Upper lobe of left lung (tissue), 6 donors: ENCODE results near the gene PLEKHO1. TPM values are rescaled to one million over a fixed set of nuclear protein-coding genes. Genes with fewer than 3 reads are reported as not detected.

Experiments used
- ATAC-seq, 2 donors: fragments of 200-7000 bp; cut with Tn5 transposase; one replicate each; pipeline ENCODE4 v1.9.1; 2022; ENCODE audit warnings: mild to moderate bottlenecking in 2 of 2, moderate library complexity in 2 of 2; ENCODE audit not compliant: low FRiP score in 2 of 2
- DNase-seq, 2 donors: peaks; one replicate each; pipeline ENCODE4 v3.0.0-alpha.2; 2019 to 2020
- H3K27ac ChIP-seq, 4 donors: fragments of 200-600 bp; sonication (generic); one replicate each; pipeline ENCODE4 v1.5.1; 2016 to 2019
- H3K27me3 ChIP-seq, 4 donors: fragments of 200-600 bp; sonication (generic); one replicate each; pipeline ENCODE4 v1.5.1; 2017 to 2019
- H3K36me3 ChIP-seq, 4 donors: fragments of 200-600 bp; sonication (generic); one replicate each; pipeline ENCODE4 v1.5.1; 2016 to 2019
- H3K4me1 ChIP-seq, 4 donors: fragments of 200-600 bp; sonication (generic); one replicate each; pipeline ENCODE4 v1.5.1; 2018 to 2019
- H3K4me3 ChIP-seq, 4 donors: fragments of 200-600 bp; sonication (generic); one replicate each; pipeline ENCODE4 v1.5.1; 2017 to 2019; ENCODE audit warnings: mild to moderate bottlenecking in 2 of 4, moderate library complexity in 1 of 4
- H3K9me3 ChIP-seq, 4 donors: fragments of 200-600 bp; sonication (generic); one replicate each; pipeline ENCODE4 v1.5.1; 2018 to 2019
- EP300 ChIP-seq, 4 donors: sonication (generic); formaldehyde crosslinking; IDR thresholded peaks; one replicate each; pipeline ENCODE4 v1.5.1; 2017; ENCODE audit warnings: antibody characterized with exemption in 4 of 4, control low read depth in 2 of 4
- POLR2A ChIP-seq, 4 donors: fragments of 450-650 bp; IDR thresholded peaks; one replicate each; pipeline ENCODE4 v1.5.1; 2016 to 2017; ENCODE audit warnings: antibody characterized with exemption in 4 of 4, mild to moderate bottlenecking in 2 of 4
- POLR2AphosphoS5 ChIP-seq, 2 donors: sonication (generic); formaldehyde crosslinking; IDR thresholded peaks; one replicate each; pipeline ENCODE4 v1.5.1; 2017; ENCODE audit warnings: antibody characterized with exemption in 2 of 2
- WGBS, 2 donors: methylation state at CpG; one replicate each; pipeline ENCODE4 v1.1.5; 2017 to 2018; 5-methylcytosine and 5-hydroxymethylcytosine counted together
- total RNA-seq, 6 donors: library from RNA; depleted of rRNA in 4 of 6; stranded (reverse); fragments of >200 nt in 4 of 6; gene quantifications; one replicate each; pipeline versions ENCODE4 v1.1.0 to v1.2.1, GENCODE V29; 2016 to 2021
- TF ChIP-seq, protein P1 (sequence below), 6 experiments: fragments of 450-650 bp in 4 of 6; fragments of 200-600 bp in 2 of 6; sonication (generic) in 2 of 6; IDR thresholded peaks; one replicate each; pipeline ENCODE4 v1.5.1; 2016 to 2019; ENCODE audit warnings: antibody characterized with exemption in 6 of 6
- donor health status: DM: no; HTN: no; CAD: no; lungs with moderate emphysema.
- donor health status: DM: no; HTN: yes; CAD: no; lungs with severe emphysema.

PLEKHO1 gene
- total RNA-seq, 6 donors from 2014 or later, result 27.8 to 111 (median 61.9) TPM

GRCh38 chr1:150176593-150176992 lies 26.9 kb downstream of the PLEKHO1 start:
- ATAC-seq, result peak in 1 of 2 donors; percentile 56
- H3K9me3 ChIP-seq, result no peaks in the 10 kb centered on the region
- H3K36me3 ChIP-seq, result no peaks in the 10 kb centered on the region
- H3K27ac ChIP-seq, result no peak overlapping the region
- 43 to 70% methylated on average over 3 of the region's 3 CpGs for WGBS, 2 donors
- H3K4me3 ChIP-seq, result no peak overlapping the region
- H3K27me3 ChIP-seq, result no peaks in the 10 kb centered on the region
- TF ChIP-seq POLR2AphosphoS5 (IDR thresholded peaks at IDR 0.05) (no peak), EP300 (IDR thresholded peaks at IDR 0.05) (no peak), POLR2A (IDR thresholded peaks at IDR 0.05) (no peak)
- TF ChIP-seq, protein P1, sequence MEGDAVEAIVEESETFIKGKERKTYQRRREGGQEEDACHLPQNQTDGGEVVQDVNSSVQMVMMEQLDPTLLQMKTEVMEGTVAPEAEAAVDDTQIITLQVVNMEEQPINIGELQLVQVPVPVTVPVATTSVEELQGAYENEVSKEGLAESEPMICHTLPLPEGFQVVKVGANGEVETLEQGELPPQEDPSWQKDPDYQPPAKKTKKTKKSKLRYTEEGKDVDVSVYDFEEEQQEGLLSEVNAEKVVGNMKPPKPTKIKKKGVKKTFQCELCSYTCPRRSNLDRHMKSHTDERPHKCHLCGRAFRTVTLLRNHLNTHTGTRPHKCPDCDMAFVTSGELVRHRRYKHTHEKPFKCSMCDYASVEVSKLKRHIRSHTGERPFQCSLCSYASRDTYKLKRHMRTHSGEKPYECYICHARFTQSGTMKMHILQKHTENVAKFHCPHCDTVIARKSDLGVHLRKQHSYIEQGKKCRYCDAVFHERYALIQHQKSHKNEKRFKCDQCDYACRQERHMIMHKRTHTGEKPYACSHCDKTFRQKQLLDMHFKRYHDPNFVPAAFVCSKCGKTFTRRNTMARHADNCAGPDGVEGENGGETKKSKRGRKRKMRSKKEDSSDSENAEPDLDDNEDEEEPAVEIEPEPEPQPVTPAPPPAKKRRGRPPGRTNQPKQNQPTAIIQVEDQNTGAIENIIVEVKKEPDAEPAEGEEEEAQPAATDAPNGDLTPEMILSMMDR (IDR thresholded peaks at IDR 0.05), result no peak
- DNase-seq, result no peak
- no peaks in the 10 kb centered on the region for H3K4me1 ChIP-seq

- H3K27me3 ChIP-seq, result no peaks in the 10 kb centered on the region
- ATAC-seq, result peak in 1 of 2 donors; percentile 48
- no peaks in the 10 kb centered on the region for H3K4me1 ChIP-seq
- H3K9me3 ChIP-seq, result no peaks in the 10 kb centered on the region
- TF ChIP-seq POLR2AphosphoS5 (IDR thresholded peaks at IDR 0.05), result no peak
- no peak for TF ChIP-seq EP300 (IDR thresholded peaks at IDR 0.05)
- TF ChIP-seq, protein P1 (IDR thresholded peaks at IDR 0.05), result no peak
- TF ChIP-seq POLR2A (IDR thresholded peaks at IDR 0.05), result no peak
- no peak overlapping the region for H3K27ac ChIP-seq
- H3K4me3 ChIP-seq, result no peak overlapping the region
- no peak for DNase-seq
- no peaks in the 10 kb centered on the region for H3K36me3 ChIP-seq
Observed at GRCh38 chr1:150178548-150178947, 28.8 kb downstream of the PLEKHO1 start.

DNA sequence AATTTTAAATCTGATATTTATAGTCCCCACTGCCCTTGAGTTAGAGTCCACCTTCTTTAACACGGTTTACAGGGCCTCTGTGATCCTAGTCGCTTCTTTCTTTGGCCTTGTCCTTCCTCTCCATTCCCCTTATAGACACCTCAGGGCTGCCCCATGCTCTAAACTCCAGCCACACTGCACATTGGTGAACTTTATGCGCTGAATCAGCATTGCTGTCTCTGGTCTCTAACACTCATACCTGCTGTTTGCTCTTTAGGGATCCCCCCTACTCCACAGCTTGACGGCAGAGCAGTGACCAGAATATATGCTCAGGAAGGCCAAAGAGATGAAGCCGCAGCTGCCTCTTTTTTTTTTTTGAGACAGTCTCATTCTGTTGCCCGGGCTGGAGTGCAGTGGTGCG lies 30.2 kb downstream of the PLEKHO1 start:
- no peaks in the 10 kb centered on the region for H3K9me3 ChIP-seq
- no peaks in the 10 kb centered on the region for H3K4me1 ChIP-seq
- WGBS, 2 donors, result 88 to 94% methylated on average over 7 of the region's 7 CpGs
- TF ChIP-seq POLR2A (IDR thresholded peaks at IDR 0.05) (no peak), EP300 (IDR thresholded peaks at IDR 0.05) (no peak), POLR2AphosphoS5 (IDR thresholded peaks at IDR 0.05) (no peak)
- TF ChIP-seq, protein P1 (IDR thresholded peaks at IDR 0.05), result no peak
- no peak overlapping the region for H3K4me3 ChIP-seq
- no peaks in the 10 kb centered on the region for H3K36me3 ChIP-seq
- no peak overlapping the region for H3K27ac ChIP-seq
- H3K27me3 ChIP-seq, result no peaks in the 10 kb centered on the region
- DNase-seq (no peak), ATAC-seq (no peak)

DNA sequence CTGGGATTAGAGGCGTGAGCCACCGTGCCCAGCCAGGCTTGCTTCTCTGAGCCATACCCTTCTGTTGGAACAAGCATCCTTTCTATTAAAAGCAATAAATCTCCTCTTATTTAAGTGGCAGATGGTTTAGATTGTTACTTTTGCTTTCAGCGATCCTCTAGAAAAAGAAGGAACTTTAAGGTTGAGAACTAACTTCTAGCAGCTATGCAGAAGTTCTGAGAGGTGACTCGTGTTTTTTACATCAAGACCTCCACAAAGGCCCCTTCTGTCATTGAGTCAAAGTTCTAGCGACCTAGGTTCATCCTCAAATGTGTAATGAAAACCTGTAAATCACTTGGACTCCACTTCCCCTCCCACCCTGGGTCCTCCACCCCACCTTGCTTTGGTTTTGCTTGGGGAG lies 30.8 kb downstream of the PLEKHO1 start:
- Histone ChIP-seq H3K36me3 (no peaks in the 10 kb centered on the region), H3K9me3 (no peaks in the 10 kb centered on the region), H3K4me3 (no peak overlapping the region), H3K27ac (no peak overlapping the region), H3K4me1 (no peaks in the 10 kb centered on the region), H3K27me3 (no peaks in the 10 kb centered on the region)
- ATAC-seq (no peak), DNase-seq (no peak)
- TF ChIP-seq POLR2A (IDR thresholded peaks at IDR 0.05), result no peak
- TF ChIP-seq EP300 (IDR thresholded peaks at IDR 0.05), result no peak
- TF ChIP-seq POLR2AphosphoS5 (IDR thresholded peaks at IDR 0.05), result no peak
- TF ChIP-seq, protein P1 (IDR thresholded peaks at IDR 0.05), result no peak
- WGBS, 2 donors, result 53 to 72% methylated on average over 5 of the region's 5 CpGs

GRCh38 chr1:150182247-150182646 lies 32.5 kb downstream of the PLEKHO1 start:
- TF ChIP-seq, protein P1 (IDR thresholded peaks at IDR 0.05), result no peak
- TF ChIP-seq EP300 (IDR thresholded peaks at IDR 0.05), result no peak
- H3K27ac ChIP-seq, result no peak overlapping the region
- WGBS, 2 donors, result 80 to 85% methylated on average over 11 of the region's 11 CpGs
- H3K4me3 ChIP-seq, result no peak overlapping the region
- H3K36me3 ChIP-seq, result no peaks in the 10 kb centered on the region
- no peaks in the 10 kb centered on the region for H3K9me3 ChIP-seq
- H3K4me1 ChIP-seq, result peaks cover 0 to 9% (median under 1%) of the 10 kb centered on the region in 4 donors
- DNase-seq, result no peak
- no peaks in the 10 kb centered on the region for H3K27me3 ChIP-seq
- ATAC-seq, result no peak
